Mucosa of descending colon (tissue), 3 donors: ENCODE results near the gene ISYNA1. TPM values are rescaled to one million over a fixed set of nuclear protein-coding genes. Genes with fewer than 3 reads are reported as not detected.

Experiments
- ATAC-seq: fragments of 200-7000 bp; cut with Tn5 transposase; one replicate; pipeline ENCODE4 v1.9.1; 2020; ENCODE audit warnings: mild to moderate bottlenecking, moderate library complexity
- DNase-seq, 3 donors: peaks; one replicate each; pipeline ENCODE4 v3.0.0-alpha.2; 2020
- H3K36me3 ChIP-seq: fragments of 200-600 bp; one replicate; pipeline ENCODE4 v1.8.0; 2021; ENCODE audit warnings: low read depth, mild to moderate bottlenecking
- H3K4me1 ChIP-seq: fragments of 200-600 bp; one replicate; pipeline ENCODE4 v1.8.0; 2021; ENCODE audit warnings: low read depth, mild to moderate bottlenecking
- H3K4me3 ChIP-seq: fragments of 200-600 bp; one replicate; pipeline ENCODE4 v1.8.0; 2021; ENCODE audit warnings: mild to moderate bottlenecking
- H3K9me3 ChIP-seq: fragments of 200-600 bp; one replicate; pipeline ENCODE4 v1.8.0; 2021; ENCODE audit warnings: mild to moderate bottlenecking
- CTCF ChIP-seq: fragments of 200-600 bp; IDR thresholded peaks from one replicate; pipeline ENCODE4 v1.8.0; 2022; ENCODE audit warnings: antibody characterized with exemption, mild to moderate bottlenecking
- intact Hi-C, 2 donors: fragments of 100-400 bp; cut with DNase I in 1 of 2; cut with micrococcal nuclease in 1 of 2; formaldehyde crosslinking; loops; one replicate each; pipeline versions ENCODE4 v1.11.0 to v1.11.1; 2022; cut with DNase I, micrococcal nuclease
- total RNA-seq, 3 donors: library from RNA; stranded (reverse); fragmentation: NEBNext Ultra II Directional in 2 of 3; extraction: Animal tissue kit (Norgen Biotek cat#: 25700) in 2 of 3; gene quantifications; one replicate each; pipeline versions ENCODE4 v1.2.1 to v1.2.4, GENCODE V29; 2021 to 2023
- donor health status: DM: no; HTN: no; CAD: no; lungs with moderate emphysema.
- donor health status: DM: no; HTN: no; CAD: no.
- donor health status: DM: no; HTN: yes; CAD: no.

ISYNA1 gene
- total RNA-seq, 3 donors from 2014 or later = 10.2 to 20.0 (median 13.2) TPM

GRCh38 chr19:18450931-18451836, 13.3 kb upstream of the ISYNA1 start:
- DNase-seq (peak; percentile 87 to 96 (median 92)), ATAC-seq (peak; percentile 93)
- no peaks in the 10 kb centered on the region for H3K9me3 ChIP-seq
- peaks cover 3% of the 10 kb centered on the region for H3K4me1 ChIP-seq
- intact Hi-C loops = loop anchor here in 1 of 2 donors (10.0 kb wide), 1 partner anchor 404 kb away; no protein-coding TSS in a partner anchor
- no peak overlapping the region for H3K4me3 ChIP-seq
- H3K36me3 ChIP-seq = no peaks in the 10 kb centered on the region
- peak; percentile 98 for TF ChIP-seq CTCF

- intact Hi-C loops = loop anchor here in 1 of 2 donors (10.0 kb wide), 1 partner anchor 405 kb away; no protein-coding TSS in a partner anchor
- no peak for ATAC-seq
Measured at GRCh38 chr19:18450021-18450930, 12.3 kb upstream of the ISYNA1 start.

GRCh38 chr19:18449552-18449951, 11.6 kb upstream of the ISYNA1 start:
- Histone ChIP-seq H3K36me3 (no peaks in the 10 kb centered on the region), H3K4me3 (no peak overlapping the region), H3K9me3 (no peaks in the 10 kb centered on the region), H3K4me1 (peaks cover 3% of the 10 kb centered on the region)
- TF ChIP-seq CTCF = no peak
- ATAC-seq (no peak), DNase-seq (no peak)
- intact Hi-C loops = loop anchor here in 1 of 2 donors (10.0 kb wide), 2 partner anchors 125 to 405 kb away; partner anchors contain the start of gene UBA52

More at GRCh38 chr19:18450021-18450930, 12.3 kb upstream of the ISYNA1 start:
- Histone ChIP-seq H3K4me3 (no peak overlapping the region), H3K4me1 (peaks cover 3% of the 10 kb centered on the region), H3K9me3 (no peaks in the 10 kb centered on the region), H3K36me3 (no peaks in the 10 kb centered on the region)
- peak in 1 of 3 donors; percentile 52 for DNase-seq
- TF ChIP-seq CTCF = no peak

- intact Hi-C loops = loop anchor here in 1 of 2 donors (10.0 kb wide), 2 partner anchors 128 to 408 kb away; partner anchors contain the start of gene UBA52
- Histone ChIP-seq H3K9me3 (no peaks in the 10 kb centered on the region), H3K4me1 (peaks cover 3% of the 10 kb centered on the region), H3K36me3 (no peaks in the 10 kb centered on the region), H3K4me3 (no peak overlapping the region)
- DNase-seq (no peak), ATAC-seq (no peak)
- TF ChIP-seq CTCF = no peak
Measured at GRCh38 chr19:18446811-18447359, 9.0 kb upstream of the ISYNA1 start.
